IPS DF 4.7 (cell line): Measurements from ENCODE around the gene AUP1.

Experiments
- DNase-seq: peaks from one replicate; pipeline ENCODE4 v3.0.0-alpha.2; 2013; ENCODE audit warnings: low spot score; ENCODE audit errors: extremely low read depth

Gene AUP1

GRCh38 chr2:74537140-74537539, 7.6 kb upstream of the AUP1 start:
- DNase-seq = no peak

- DNase-seq = no peak
Observed at GRCh38 chr2:74536166-74536950, 6.9 kb upstream of the AUP1 start.

DNA sequence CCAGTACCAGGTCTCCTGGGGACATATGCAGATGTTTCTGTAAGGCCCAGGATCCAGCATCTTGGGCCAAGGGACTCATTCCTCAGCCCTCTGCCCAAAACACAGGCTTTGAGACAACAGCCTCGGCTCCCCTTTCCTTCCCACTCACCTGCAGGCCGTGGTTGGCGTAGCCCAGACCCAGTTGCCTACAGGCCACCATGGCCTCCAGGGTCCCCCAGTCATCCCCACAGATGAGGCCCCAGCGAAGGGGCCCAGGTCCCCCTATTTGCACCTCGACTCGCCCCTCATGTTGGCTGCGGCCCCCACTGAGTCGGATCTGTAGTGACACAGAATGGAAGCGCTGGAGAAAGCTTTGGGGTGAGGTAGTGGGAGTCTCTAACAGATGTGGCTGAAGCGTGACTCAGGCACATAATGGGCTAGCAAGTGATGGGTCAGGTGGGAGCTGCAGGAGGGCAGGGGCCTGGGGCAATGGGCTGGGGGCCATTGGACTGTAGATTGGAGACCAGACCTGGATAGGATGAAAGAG, 6.0 kb upstream of the AUP1 start:
- DNase-seq = no peak

DNA sequence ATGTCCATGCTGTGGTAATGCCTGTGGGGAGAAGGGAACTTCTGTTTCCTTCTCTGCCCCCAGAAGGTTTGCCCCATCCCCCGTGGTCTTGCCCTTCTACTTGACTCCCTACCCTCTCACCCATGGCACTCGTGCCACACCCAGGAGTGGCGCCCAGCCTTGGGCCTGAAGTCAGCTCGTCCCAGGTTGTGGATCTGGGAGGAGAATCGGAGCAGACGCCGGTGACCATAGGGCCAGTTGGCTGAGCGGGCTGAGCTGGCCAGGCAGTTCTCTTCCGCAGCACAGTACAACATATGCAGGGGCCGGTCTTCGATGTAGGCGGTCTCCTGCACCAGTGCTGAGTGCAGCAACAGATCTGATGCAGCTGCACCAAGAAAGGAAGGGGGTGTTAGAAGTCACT, 4.9 kb upstream of the AUP1 start:
- DNase-seq = no peak

DNA sequence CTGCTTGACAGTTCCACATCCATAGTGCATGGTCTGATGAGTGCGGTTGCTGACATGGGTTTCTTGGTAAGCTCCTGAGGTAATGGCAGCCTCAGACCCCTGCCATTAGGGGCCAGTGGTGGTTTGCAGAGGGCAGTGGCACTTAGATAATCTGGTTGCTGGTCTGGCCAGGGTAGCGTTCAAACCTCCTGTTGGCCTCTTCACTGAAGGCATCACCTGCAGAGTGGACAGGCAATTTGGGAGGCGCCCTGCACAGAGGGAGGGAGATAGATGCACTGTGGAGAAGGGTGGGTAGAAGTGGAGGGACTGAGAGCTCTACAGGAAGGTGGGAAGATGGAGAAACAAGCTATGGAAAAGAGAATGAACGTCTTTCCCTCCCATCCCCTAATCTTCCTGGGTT, 4.0 kb upstream of the AUP1 start:
- no peak for DNase-seq

DNA sequence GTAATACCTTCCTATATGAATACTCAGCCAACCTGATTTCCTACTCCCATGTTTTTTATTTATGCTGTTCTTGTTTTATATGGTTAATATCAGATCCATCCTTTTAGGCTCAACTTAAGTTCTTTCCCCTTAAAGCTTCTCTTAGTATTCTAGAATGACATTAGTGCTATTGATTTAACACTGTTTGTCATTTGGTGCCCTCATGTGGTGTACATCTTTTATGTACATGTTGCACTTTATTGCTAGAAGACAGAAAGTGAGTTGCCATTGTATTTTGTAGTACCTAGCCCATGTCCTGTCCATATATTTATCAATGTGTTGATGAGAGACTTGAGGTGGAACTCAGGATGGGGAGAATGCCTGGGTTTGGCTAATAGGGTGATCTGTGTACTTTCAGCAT, 2.7 kb upstream of the AUP1 start:
- no peak for DNase-seq

GRCh38 chr2:74531666-74532065, 2.2 kb upstream of the AUP1 start:
- DNase-seq = no peak

GRCh38 chr2:74530239-74531187, 1.0 kb upstream of the AUP1 start:
- no peak for DNase-seq

DNA sequence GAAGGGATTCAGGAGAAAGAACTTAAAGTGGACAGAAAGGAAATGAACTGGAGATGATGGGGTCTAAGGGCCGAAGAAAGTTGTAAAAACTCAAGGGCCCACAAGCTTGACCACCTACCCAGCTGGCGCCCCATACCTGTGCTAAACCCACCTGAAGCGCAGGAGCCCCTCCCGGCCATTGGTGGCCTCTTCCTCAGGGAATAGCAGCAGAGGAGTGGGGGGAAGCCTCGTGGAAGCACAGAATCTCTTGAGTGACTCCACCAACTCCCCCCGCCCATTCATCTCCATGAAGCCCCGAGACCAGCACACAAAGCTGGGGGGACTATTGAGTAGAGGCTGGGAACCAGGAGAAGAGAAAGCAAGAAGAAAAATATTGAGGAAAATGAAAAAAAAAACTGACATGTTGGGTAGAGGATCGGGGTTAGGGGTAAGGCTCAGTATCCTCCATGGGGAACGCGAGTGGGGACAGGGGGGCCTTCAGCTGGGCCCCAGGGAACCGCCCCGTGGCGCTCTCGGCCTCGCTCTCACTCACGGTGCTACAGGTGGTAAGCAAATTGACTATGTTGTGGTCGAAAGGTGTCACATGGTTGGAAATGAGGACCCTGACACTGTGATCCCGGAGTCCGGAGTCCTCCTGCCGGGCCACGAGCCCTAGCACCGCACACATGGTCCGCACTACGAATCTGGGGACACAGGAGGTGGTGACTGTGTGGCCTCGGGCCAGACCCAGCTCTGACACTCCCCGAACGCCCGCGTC, 728 bp downstream of the AUP1 start:
- DNase-seq = no peak

- DNase-seq = no peak
Observed at GRCh38 chr2:74527741-74528140, 1.8 kb downstream of the AUP1 start.

- no peak for DNase-seq
Observed at GRCh38 chr2:74526649-74527230, 2.8 kb downstream of the AUP1 start.

DNA sequence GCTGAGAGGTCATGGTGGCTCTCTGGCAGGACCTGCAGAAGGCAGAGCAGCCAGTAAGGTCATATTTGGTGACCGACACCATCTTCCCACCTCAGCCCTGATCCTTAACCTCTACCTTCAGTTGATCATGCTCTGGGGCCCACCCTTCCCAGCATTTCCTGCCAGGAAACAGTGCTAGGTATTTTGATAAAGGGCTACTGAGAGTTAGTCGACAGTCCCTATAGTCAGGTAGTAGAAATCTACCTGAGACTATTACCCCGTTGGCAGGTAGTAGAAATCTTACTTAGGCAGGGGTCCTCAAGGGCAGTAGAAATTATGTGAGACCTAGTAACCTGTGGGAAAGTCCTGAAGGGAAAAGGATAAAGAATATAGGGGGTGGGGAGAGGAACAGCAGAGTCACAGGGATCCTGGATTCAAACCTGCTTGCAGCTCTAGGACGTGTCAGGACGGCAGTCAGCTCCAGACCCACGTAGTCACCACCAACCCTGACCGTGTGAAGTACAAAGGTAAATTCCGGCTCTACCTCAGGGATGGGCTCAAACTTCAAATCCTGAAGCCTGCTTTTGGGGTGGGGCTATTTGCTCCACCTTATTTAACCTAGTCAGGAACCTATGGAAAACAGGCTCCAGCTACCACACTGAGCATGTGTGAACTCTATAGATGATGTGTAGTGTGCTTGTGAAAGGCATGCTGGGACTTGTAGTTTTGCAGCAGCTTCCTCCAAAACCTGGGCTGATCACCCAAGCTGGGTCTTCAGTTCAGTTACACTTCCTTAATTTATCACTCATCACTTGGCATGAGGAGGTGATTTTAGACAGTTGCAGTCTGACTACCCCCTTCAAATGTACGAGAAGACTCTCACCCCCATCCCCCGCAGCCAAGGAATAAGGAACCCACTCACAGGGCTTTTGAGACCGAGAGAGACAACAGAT, 3.5 kb downstream of the AUP1 start, which contains the start of gene DQX1:
TSS of gene DQX1 (minus strand) at position 515 of the 932 bp plus-strand sequence. CDS start at position 13, 502 bp downstream.
- no peak for DNase-seq

DNA sequence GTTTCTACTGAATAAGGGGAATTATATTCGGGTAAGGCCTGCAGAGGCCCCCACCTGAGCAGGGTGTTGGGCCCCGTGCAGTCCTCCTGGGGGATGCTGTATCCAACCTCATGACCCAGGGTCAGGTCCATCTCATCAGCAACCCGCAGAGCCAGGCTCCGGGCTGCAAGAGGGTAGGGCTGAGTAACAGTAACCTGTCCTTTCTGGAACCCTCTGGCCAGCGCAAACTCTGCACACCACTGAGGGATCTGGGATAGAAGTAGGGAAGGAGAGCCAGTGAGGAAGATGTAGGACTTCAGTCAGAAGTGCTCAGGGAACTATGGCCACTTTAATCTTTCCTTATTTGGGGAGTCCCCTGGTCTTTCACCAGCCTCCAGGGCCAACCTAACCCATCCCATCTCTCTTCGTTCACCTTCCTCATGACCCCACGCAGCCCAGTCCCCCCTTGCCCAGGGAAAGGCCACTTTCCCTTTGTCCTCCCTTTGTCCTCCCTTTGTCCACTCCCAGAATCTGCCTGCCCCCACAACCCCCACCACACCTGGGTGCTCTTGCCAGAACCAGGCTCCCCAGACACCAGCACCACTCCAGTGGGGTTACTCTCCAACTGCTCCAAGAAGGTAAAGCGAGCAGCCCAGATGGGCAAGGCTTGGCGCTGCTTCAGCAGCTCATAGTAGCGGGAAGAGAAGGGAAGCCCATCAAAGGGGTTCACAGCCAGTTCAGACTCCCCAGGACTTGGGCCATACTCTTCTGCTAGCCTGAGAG, 4.4 kb downstream of the AUP1 start:
- no peak for DNase-seq

DNA sequence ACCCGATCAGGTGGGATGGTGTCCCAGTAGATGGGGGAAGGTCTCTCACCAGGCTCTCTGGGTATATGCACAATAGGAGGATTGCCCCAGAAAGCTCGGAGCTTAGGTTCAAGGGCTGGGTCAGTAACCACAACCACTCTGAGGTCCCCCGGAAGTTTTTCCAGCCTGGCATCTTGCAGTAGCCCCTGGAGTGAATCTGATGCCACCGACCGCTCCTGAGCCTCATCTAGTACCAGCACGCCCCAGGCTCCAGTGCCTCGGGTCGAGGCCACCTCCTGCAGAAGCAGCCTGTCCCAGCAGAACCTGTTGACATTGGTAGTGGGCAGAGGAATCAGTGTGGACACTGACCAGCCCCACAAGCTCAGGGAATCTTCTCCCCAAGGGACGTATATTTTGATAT, 5.5 kb downstream of the AUP1 start:
- DNase-seq = no peak

GRCh38 chr2:74522516-74522915, 7.0 kb downstream of the AUP1 start:
- DNase-seq = no peak

DNA sequence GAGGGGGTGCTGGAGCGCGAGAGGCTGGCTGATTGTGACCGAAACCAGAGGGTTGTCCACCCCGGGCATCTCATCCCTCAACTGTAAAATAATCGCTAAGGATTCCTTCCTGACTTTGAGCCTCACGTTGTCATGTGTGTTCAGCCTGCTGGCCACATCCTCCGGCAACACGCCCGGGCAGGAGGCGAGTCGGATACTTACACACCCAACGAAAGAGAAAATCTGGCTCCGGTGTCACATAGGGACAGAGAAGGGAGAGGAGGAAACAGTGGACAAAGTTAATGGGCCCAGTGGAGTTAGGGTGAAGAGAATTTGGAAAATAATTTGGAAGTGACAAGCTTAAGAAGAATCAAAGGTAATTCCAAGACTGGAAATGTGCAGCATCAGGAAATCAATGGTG, 12.9 kb downstream of the AUP1 start:
- DNase-seq = no peak

DNA sequence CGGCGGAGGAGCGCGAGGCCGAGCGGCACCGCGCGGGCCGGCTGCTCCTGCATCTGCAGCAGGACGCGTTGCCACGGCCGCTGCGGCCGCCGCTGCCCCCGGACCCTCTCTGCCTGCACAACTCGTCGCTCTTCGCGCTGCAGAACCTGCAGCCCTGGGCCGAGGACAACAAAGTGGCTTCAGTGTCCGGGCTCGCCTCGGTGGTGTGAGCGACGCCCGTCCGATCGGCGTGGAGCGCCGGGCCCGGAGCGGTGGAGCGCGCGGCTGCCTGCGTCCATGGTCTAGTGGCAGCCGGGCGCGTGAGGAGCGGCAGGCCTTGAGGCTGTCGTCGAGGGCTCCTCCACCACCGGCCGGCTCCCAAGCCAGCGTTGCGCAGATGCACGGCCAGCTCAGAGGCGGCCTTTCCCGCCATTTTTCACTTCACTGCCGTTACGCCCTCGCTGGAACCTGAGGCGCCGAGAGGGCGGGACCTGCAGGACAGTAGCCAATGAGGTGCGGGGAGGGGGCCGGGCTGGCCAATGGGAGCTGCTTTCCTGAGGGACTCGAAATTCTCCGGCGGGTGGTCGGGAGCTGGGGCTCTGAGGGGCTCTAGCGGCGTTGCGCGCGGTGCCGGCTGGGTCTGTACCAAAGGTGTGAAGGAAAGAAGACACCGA, 13.4 kb downstream of the AUP1 start:
- DNase-seq = no peak

DNA sequence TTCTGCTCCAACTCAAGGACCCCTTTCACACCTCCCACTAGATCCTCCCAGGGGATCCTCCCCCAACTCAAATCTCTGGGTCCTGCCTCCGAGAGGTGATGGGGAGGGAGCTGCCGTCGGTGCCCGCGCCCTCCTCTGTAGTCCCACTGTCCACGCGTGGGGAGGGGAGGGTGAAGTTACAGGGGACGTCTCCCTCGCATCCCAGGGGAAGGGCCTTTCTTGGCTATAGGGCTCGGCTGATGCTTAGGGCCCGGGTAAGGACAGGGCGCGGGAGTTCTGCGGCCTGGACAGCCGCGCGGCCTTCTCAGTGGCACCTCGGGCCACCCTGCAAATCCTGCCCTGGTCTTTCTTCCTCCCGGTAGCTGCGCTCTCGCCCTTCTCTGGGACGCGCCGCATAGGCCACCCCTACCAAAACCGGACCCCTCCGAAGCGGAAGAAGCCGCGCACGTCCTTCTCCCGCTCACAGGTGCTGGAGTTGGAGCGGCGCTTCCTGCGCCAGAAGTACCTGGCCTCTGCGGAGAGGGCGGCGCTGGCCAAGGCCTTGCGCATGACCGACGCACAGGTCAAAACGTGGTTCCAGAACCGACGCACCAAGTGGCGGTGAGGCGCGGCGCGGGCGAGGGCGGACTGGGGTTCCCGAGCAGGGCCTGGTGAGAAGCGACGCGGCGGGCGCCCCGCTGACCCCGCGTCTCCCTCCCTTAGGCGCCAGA, 14.1 kb downstream of the AUP1 start:
- DNase-seq = no peak
